ENCODE measurements around the gene SEH1L. TPM values are rescaled to one million over a fixed set of nuclear protein-coding genes. Genes with fewer than 3 reads are reported as not detected.
"Not testable (repeated sequence)": the region's sequence is repeated elsewhere in the genome, so short reads cannot be mapped to it uniquely, and the experiment has no call there.

SEH1L gene
- total RNA-seq, 2 donors from 2014 or later = 32.4 to 35.9 TPM

- ATAC-seq (no peak), DNase-seq (no peak)
- Mint-ChIP-seq H3K36me3 (ENCODE audit: low read depth) (peaks cover 8% of the 10 kb centered on the region), H3K4me1 (peaks cover 14% of the 10 kb centered on the region), H3K27me3 (no peaks in the 10 kb centered on the region), H3K27ac (peak overlapping the region; percentile 91), H3K4me3 (peak overlapping the region; percentile 98)
- H3K9me3 ChIP-seq (ENCODE audit: control insufficient read depth, low read length, poor library complexity, severe bottlenecking) = no peaks in the 10 kb centered on the region
Observed at GRCh38 chr18:12991821-12992179, 44.0 kb downstream of the SEH1L start.

- Mint-ChIP-seq H3K36me3 (ENCODE audit: low read depth) (peaks cover 8% of the 10 kb centered on the region), H3K4me3 (no peak overlapping the region), H3K4me1 (peaks cover 22% of the 10 kb centered on the region), H3K27ac (no peak overlapping the region), H3K27me3 (no peaks in the 10 kb centered on the region)
- no peaks in the 10 kb centered on the region for H3K9me3 ChIP-seq (ENCODE audit: control insufficient read depth, low read length, poor library complexity, severe bottlenecking)
- ATAC-seq (no peak), DNase-seq (no peak)
Observed at GRCh38 chr18:12993439-12993838, 45.6 kb downstream of the SEH1L start.

- Mint-ChIP-seq H3K4me3 (no peak overlapping the region), H3K27me3 (no peaks in the 10 kb centered on the region), H3K4me1 (peaks cover 19% of the 10 kb centered on the region), H3K36me3 (ENCODE audit: low read depth) (peaks cover 5% of the 10 kb centered on the region), H3K27ac (no peak overlapping the region)
- no peaks in the 10 kb centered on the region for H3K9me3 ChIP-seq (ENCODE audit: control insufficient read depth, low read length, poor library complexity, severe bottlenecking)
- DNase-seq (no peak), ATAC-seq (no peak)
Observed at GRCh38 chr18:12995424-12995823, 47.6 kb downstream of the SEH1L start.

- H3K4me3 Mint-ChIP-seq = no peak overlapping the region
Observed at GRCh38 chr18:12995952-12996477, 48.2 kb downstream of the SEH1L start.

GRCh38 chr18:12996661-12997292, 49.0 kb downstream of the SEH1L start:
- Mint-ChIP-seq H3K27me3 (no peaks in the 10 kb centered on the region), H3K36me3 (ENCODE audit: low read depth) (peaks cover 1% of the 10 kb centered on the region), H3K4me1 (peaks cover 14% of the 10 kb centered on the region), H3K27ac (no peak overlapping the region), H3K4me3 (no peak overlapping the region)
- ATAC-seq = no peak
- no peak for DNase-seq
- H3K9me3 ChIP-seq (ENCODE audit: control insufficient read depth, low read length, poor library complexity, severe bottlenecking) = no peaks in the 10 kb centered on the region

More at GRCh38 chr18:12995952-12996477, 48.2 kb downstream of the SEH1L start:
- ATAC-seq = no peak
- no peaks in the 10 kb centered on the region for H3K9me3 ChIP-seq (ENCODE audit: control insufficient read depth, low read length, poor library complexity, severe bottlenecking)
- no peak overlapping the region for H3K27ac Mint-ChIP-seq
- peaks cover 16% of the 10 kb centered on the region for H3K4me1 Mint-ChIP-seq
- peaks cover 5% of the 10 kb centered on the region for H3K36me3 Mint-ChIP-seq (ENCODE audit: low read depth)
- H3K27me3 Mint-ChIP-seq = no peaks in the 10 kb centered on the region
- DNase-seq = no peak

- not testable (repeated sequence) for H3K27me3 Mint-ChIP-seq
Observed at GRCh38 chr18:12997330-12997729, 49.5 kb downstream of the SEH1L start.

GRCh38 chr18:12998332-12999060, 50.7 kb downstream of the SEH1L start:
- DNase-seq = no peak
- H3K4me3 Mint-ChIP-seq = no peak overlapping the region
- no peak for ATAC-seq
- peaks cover 14% of the 10 kb centered on the region for H3K4me1 Mint-ChIP-seq
- H3K36me3 Mint-ChIP-seq (ENCODE audit: low read depth) = no peaks in the 10 kb centered on the region
- no peaks in the 10 kb centered on the region for H3K9me3 ChIP-seq (ENCODE audit: control insufficient read depth, low read length, poor library complexity, severe bottlenecking)
- no peaks in the 10 kb centered on the region for H3K27me3 Mint-ChIP-seq
- H3K27ac Mint-ChIP-seq = peak overlapping the region; percentile 92

More at GRCh38 chr18:12997330-12997729, 49.5 kb downstream of the SEH1L start:
- not testable (repeated sequence) for DNase-seq; ATAC-seq; H3K27ac Mint-ChIP-seq; H3K36me3 Mint-ChIP-seq (ENCODE audit: low read depth); H3K4me3 Mint-ChIP-seq; H3K9me3 ChIP-seq (ENCODE audit: control insufficient read depth, low read length, poor library complexity, severe bottlenecking)
- H3K4me1 Mint-ChIP-seq = peaks cover 14% of the 10 kb centered on the region

GRCh38 chr18:13003466-13003896, 55.7 kb downstream of the SEH1L start:
- no peak for DNase-seq
- Mint-ChIP-seq H3K4me3 (no peak overlapping the region), H3K36me3 (ENCODE audit: low read depth) (peaks cover 5% of the 10 kb centered on the region), H3K27me3 (no peaks in the 10 kb centered on the region), H3K27ac (no peak overlapping the region), H3K4me1 (peaks cover 12% of the 10 kb centered on the region)
- H3K9me3 ChIP-seq (ENCODE audit: control insufficient read depth, low read length, poor library complexity, severe bottlenecking) = no peaks in the 10 kb centered on the region
- ATAC-seq = no peak

- H3K27me3 Mint-ChIP-seq = no peaks in the 10 kb centered on the region
- no peak for ATAC-seq
- peaks cover 5% of the 10 kb centered on the region for H3K36me3 Mint-ChIP-seq (ENCODE audit: low read depth)
Observed at GRCh38 chr18:13004396-13004795, 56.6 kb downstream of the SEH1L start.

GRCh38 chr18:13005289-13005688, 57.5 kb downstream of the SEH1L start:
- peaks cover 5% of the 10 kb centered on the region for H3K36me3 Mint-ChIP-seq (ENCODE audit: low read depth)
- H3K27me3 Mint-ChIP-seq = no peaks in the 10 kb centered on the region
- no peak overlapping the region for H3K27ac Mint-ChIP-seq
- DNase-seq (no peak), ATAC-seq (no peak)
- H3K4me1 Mint-ChIP-seq = peaks cover 7% of the 10 kb centered on the region
- no peak overlapping the region for H3K4me3 Mint-ChIP-seq
- H3K9me3 ChIP-seq (ENCODE audit: control insufficient read depth, low read length, poor library complexity, severe bottlenecking) = no peaks in the 10 kb centered on the region

More at GRCh38 chr18:13004396-13004795, 56.6 kb downstream of the SEH1L start:
- peaks cover 8% of the 10 kb centered on the region for H3K4me1 Mint-ChIP-seq
- no peak overlapping the region for H3K4me3 Mint-ChIP-seq
- no peak for DNase-seq
- no peaks in the 10 kb centered on the region for H3K9me3 ChIP-seq (ENCODE audit: control insufficient read depth, low read length, poor library complexity, severe bottlenecking)
- no peak overlapping the region for H3K27ac Mint-ChIP-seq

- ATAC-seq = no peak
Observed at GRCh38 chr18:13006531-13007247, 58.9 kb downstream of the SEH1L start.

GRCh38 chr18:13007248-13007560, 59.4 kb downstream of the SEH1L start:
- no peaks in the 10 kb centered on the region for H3K9me3 ChIP-seq (ENCODE audit: control insufficient read depth, low read length, poor library complexity, severe bottlenecking)
- no peaks in the 10 kb centered on the region for H3K27me3 Mint-ChIP-seq
- H3K36me3 Mint-ChIP-seq (ENCODE audit: low read depth) = peaks cover 8% of the 10 kb centered on the region
- ATAC-seq = no peak
- H3K27ac Mint-ChIP-seq = no peak overlapping the region
- no peak overlapping the region for H3K4me3 Mint-ChIP-seq
- peaks cover 7% of the 10 kb centered on the region for H3K4me1 Mint-ChIP-seq
- DNase-seq = no peak

More at GRCh38 chr18:13006531-13007247, 58.9 kb downstream of the SEH1L start:
- peaks cover 6% of the 10 kb centered on the region for H3K36me3 Mint-ChIP-seq (ENCODE audit: low read depth)
- no peak overlapping the region for H3K4me3 Mint-ChIP-seq
- no peaks in the 10 kb centered on the region for H3K9me3 ChIP-seq (ENCODE audit: control insufficient read depth, low read length, poor library complexity, severe bottlenecking)
- no peak for DNase-seq
- no peaks in the 10 kb centered on the region for H3K27me3 Mint-ChIP-seq
- H3K27ac Mint-ChIP-seq = no peak overlapping the region
- H3K4me1 Mint-ChIP-seq = peaks cover 7% of the 10 kb centered on the region

GRCh38 chr18:13011719-13012118, 63.9 kb downstream of the SEH1L start:
- DNase-seq (no peak), ATAC-seq (no peak)
- Mint-ChIP-seq H3K4me3 (no peak overlapping the region), H3K27me3 (no peaks in the 10 kb centered on the region), H3K36me3 (ENCODE audit: low read depth) (peaks cover 6% of the 10 kb centered on the region), H3K4me1 (peaks cover 8% of the 10 kb centered on the region), H3K27ac (no peak overlapping the region)
- H3K9me3 ChIP-seq (ENCODE audit: control insufficient read depth, low read length, poor library complexity, severe bottlenecking) = no peaks in the 10 kb centered on the region

Data from T-helper 17 cell (primary cell).